ENCODE data around the gene TPCN2.

TPCN2 gene

GRCh38 chr11:69022260-69022659 lies 26.5 kb upstream of the TPCN2 start:
- Histone ChIP-seq H3K4me2 (ENCODE audit: low read length, poor library complexity, severe bottlenecking) (no peak overlapping the region), H2BK12ac (ENCODE audit: low read length in 2 of 2) (no peak overlapping the region), H2BK5ac (ENCODE audit: low read depth, low read length, poor library complexity, severe bottlenecking) (no peak overlapping the region), H4K8ac (ENCODE audit: low read length) (no peak overlapping the region), H3K23ac (ENCODE audit: low read length in 2 of 2) (no peak overlapping the region), H3K4ac (ENCODE audit: low read depth in 1 of 2, low read length in 2 of 2) (no peak overlapping the region), H3K79me1 (replicated peaks; ENCODE audit: low read length, poor library complexity, severe bottlenecking) (no peaks in the 10 kb centered on the region), H2AFZ (ENCODE audit: low read depth, low read length) (no peak overlapping the region), H2AK5ac (ENCODE audit: low read length, severe bottlenecking) (no peak overlapping the region), H3K9ac (ENCODE audit: low read length) (no peak overlapping the region), H3K4me3 (ENCODE audit: insufficient read depth in 1 of 2, low read depth in 1 of 2, low read length in 2 of 2) (no peak overlapping the region), H3K18ac (ENCODE audit: low read depth in 1 of 2, low read length in 2 of 2) (no peak overlapping the region), H4K91ac (ENCODE audit: low read length) (no peak overlapping the region), H3K27me3 (ENCODE audit: control insufficient read depth in 1 of 2, insufficient read depth in 1 of 2, low read length in 2 of 2) (no peaks in the 10 kb centered on the region), H3K27ac (ENCODE audit: low read length, poor library complexity, severe bottlenecking) (no peak overlapping the region), H3K4me1 (ENCODE audit: control insufficient read depth, insufficient read depth, low read depth, low read length) (peaks cover 5% of the 10 kb centered on the region), H2BK15ac (ENCODE audit: low read depth, poor library complexity, severe bottlenecking) (no peak overlapping the region), H3K36me3 (ENCODE audit: control insufficient read depth in 1 of 2, insufficient read depth in 2 of 2, low read depth in 1 of 2, low read length in 2 of 2) (no peaks in the 10 kb centered on the region), H3K14ac (ENCODE audit: low read length in 2 of 2) (no peak overlapping the region), H3K9me3 (ENCODE audit: control insufficient read depth, low read length) (no peaks in the 10 kb centered on the region), H2BK120ac (ENCODE audit: low read depth, low read length) (no peak overlapping the region)
- WGBS = 83% methylated on average over 7 of the region's 10 CpGs
- no peak for DNase-seq

GRCh38 chr11:69024509-69024908 lies 24.2 kb upstream of the TPCN2 start:
- no peak overlapping the region for H2BK120ac ChIP-seq (ENCODE audit: low read depth, low read length)
- no peak overlapping the region for H3K14ac ChIP-seq (ENCODE audit: low read length in 2 of 2)
- no peaks in the 10 kb centered on the region for H3K27me3 ChIP-seq (ENCODE audit: control insufficient read depth in 1 of 2, insufficient read depth in 1 of 2, low read length in 2 of 2)
- H3K18ac ChIP-seq (ENCODE audit: low read depth in 1 of 2, low read length in 2 of 2) = no peak overlapping the region
- no peaks in the 10 kb centered on the region for H3K4me1 ChIP-seq (ENCODE audit: control insufficient read depth, insufficient read depth, low read depth, low read length)
- H3K4ac ChIP-seq (ENCODE audit: low read depth in 1 of 2, low read length in 2 of 2) = no peak overlapping the region
- no peak overlapping the region for H4K91ac ChIP-seq (ENCODE audit: low read length)
- H3K9ac ChIP-seq (ENCODE audit: low read length) = no peak overlapping the region
- H2BK15ac ChIP-seq (ENCODE audit: low read depth, poor library complexity, severe bottlenecking) = no peak overlapping the region
- no peak overlapping the region for H2BK12ac ChIP-seq (ENCODE audit: low read length in 2 of 2)
- no peak overlapping the region for H3K23ac ChIP-seq (ENCODE audit: low read length in 2 of 2)
- no peak overlapping the region for H2AFZ ChIP-seq (ENCODE audit: low read depth, low read length)
- H3K79me1 ChIP-seq (replicated peaks; ENCODE audit: low read length, poor library complexity, severe bottlenecking) = no peaks in the 10 kb centered on the region
- no peak for DNase-seq
- H3K27ac ChIP-seq (ENCODE audit: low read length, poor library complexity, severe bottlenecking) = no peak overlapping the region
- no peak overlapping the region for H3K4me3 ChIP-seq (ENCODE audit: insufficient read depth in 1 of 2, low read depth in 1 of 2, low read length in 2 of 2)
- no peaks in the 10 kb centered on the region for H3K36me3 ChIP-seq (ENCODE audit: control insufficient read depth in 1 of 2, insufficient read depth in 2 of 2, low read depth in 1 of 2, low read length in 2 of 2)
- H4K8ac ChIP-seq (ENCODE audit: low read length) = no peak overlapping the region
- H2BK5ac ChIP-seq (ENCODE audit: low read depth, low read length, poor library complexity, severe bottlenecking) = no peak overlapping the region
- no peak overlapping the region for H2AK5ac ChIP-seq (ENCODE audit: low read length, severe bottlenecking)
- WGBS = 98% methylated on average over 2 of the region's 6 CpGs
- no peak overlapping the region for H3K4me2 ChIP-seq (ENCODE audit: low read length, poor library complexity, severe bottlenecking)
- no peaks in the 10 kb centered on the region for H3K9me3 ChIP-seq (ENCODE audit: control insufficient read depth, low read length)

- H3K27ac ChIP-seq (ENCODE audit: low read length, poor library complexity, severe bottlenecking) = no peak overlapping the region
- no peak overlapping the region for H3K18ac ChIP-seq (ENCODE audit: low read depth in 1 of 2, low read length in 2 of 2)
- no peak overlapping the region for H3K9ac ChIP-seq (ENCODE audit: low read length)
- no peaks in the 10 kb centered on the region for H3K4me1 ChIP-seq (ENCODE audit: control insufficient read depth, insufficient read depth, low read depth, low read length)
- H3K4me3 ChIP-seq (ENCODE audit: insufficient read depth in 1 of 2, low read depth in 1 of 2, low read length in 2 of 2) = no peak overlapping the region
- H2AK5ac ChIP-seq (ENCODE audit: low read length, severe bottlenecking) = no peak overlapping the region
- no peak overlapping the region for H4K8ac ChIP-seq (ENCODE audit: low read length)
- no peaks in the 10 kb centered on the region for H3K79me1 ChIP-seq (replicated peaks; ENCODE audit: low read length, poor library complexity, severe bottlenecking)
- H4K91ac ChIP-seq (ENCODE audit: low read length) = no peak overlapping the region
- H2BK5ac ChIP-seq (ENCODE audit: low read depth, low read length, poor library complexity, severe bottlenecking) = no peak overlapping the region
- no peaks in the 10 kb centered on the region for H3K9me3 ChIP-seq (ENCODE audit: control insufficient read depth, low read length)
- H3K23ac ChIP-seq (ENCODE audit: low read length in 2 of 2) = no peak overlapping the region
- H3K27me3 ChIP-seq (ENCODE audit: control insufficient read depth in 1 of 2, insufficient read depth in 1 of 2, low read length in 2 of 2) = peaks cover 0 to 13% of the 10 kb centered on the region in 2 experiments
- peak; percentile 73 for DNase-seq
- no peak overlapping the region for H3K14ac ChIP-seq (ENCODE audit: low read length in 2 of 2)
- no peak overlapping the region for H2AFZ ChIP-seq (ENCODE audit: low read depth, low read length)
- no peak overlapping the region for H2BK15ac ChIP-seq (ENCODE audit: low read depth, poor library complexity, severe bottlenecking)
- WGBS = 74% methylated on average over 9 of the region's 9 CpGs
- H3K36me3 ChIP-seq (ENCODE audit: control insufficient read depth in 1 of 2, insufficient read depth in 2 of 2, low read depth in 1 of 2, low read length in 2 of 2) = no peaks in the 10 kb centered on the region
- H2BK120ac ChIP-seq (ENCODE audit: low read depth, low read length) = no peak overlapping the region
- H3K4ac ChIP-seq (ENCODE audit: low read depth in 1 of 2, low read length in 2 of 2) = no peak overlapping the region
- no peak overlapping the region for H2BK12ac ChIP-seq (ENCODE audit: low read length in 2 of 2)
- H3K4me2 ChIP-seq (ENCODE audit: low read length, poor library complexity, severe bottlenecking) = no peak overlapping the region
Observed at GRCh38 chr11:69027704-69028372, 20.9 kb upstream of the TPCN2 start.

GRCh38 chr11:69030301-69030700 lies 18.4 kb upstream of the TPCN2 start:
- Histone ChIP-seq H3K9me3 (ENCODE audit: control insufficient read depth, low read length) (no peaks in the 10 kb centered on the region), H3K4me2 (ENCODE audit: low read length, poor library complexity, severe bottlenecking) (no peak overlapping the region), H2BK15ac (ENCODE audit: low read depth, poor library complexity, severe bottlenecking) (no peak overlapping the region), H3K27me3 (ENCODE audit: control insufficient read depth in 1 of 2, insufficient read depth in 1 of 2, low read length in 2 of 2) (peaks cover 0 to 13% of the 10 kb centered on the region in 2 experiments), H3K4ac (ENCODE audit: low read depth in 1 of 2, low read length in 2 of 2) (no peak overlapping the region), H3K27ac (ENCODE audit: low read length, poor library complexity, severe bottlenecking) (no peak overlapping the region), H3K4me1 (ENCODE audit: control insufficient read depth, insufficient read depth, low read depth, low read length) (peaks cover 9% of the 10 kb centered on the region), H3K14ac (ENCODE audit: low read length in 2 of 2) (no peak overlapping the region), H2AFZ (ENCODE audit: low read depth, low read length) (no peak overlapping the region), H3K36me3 (ENCODE audit: control insufficient read depth in 1 of 2, insufficient read depth in 2 of 2, low read depth in 1 of 2, low read length in 2 of 2) (no peaks in the 10 kb centered on the region), H3K9ac (ENCODE audit: low read length) (peak overlapping the region; percentile 2), H2BK12ac (ENCODE audit: low read length in 2 of 2) (no peak overlapping the region), H3K23ac (ENCODE audit: low read length in 2 of 2) (no peak overlapping the region), H3K79me1 (replicated peaks; ENCODE audit: low read length, poor library complexity, severe bottlenecking) (no peaks in the 10 kb centered on the region), H2BK5ac (ENCODE audit: low read depth, low read length, poor library complexity, severe bottlenecking) (no peak overlapping the region), H3K18ac (ENCODE audit: low read depth in 1 of 2, low read length in 2 of 2) (no peak overlapping the region), H2AK5ac (ENCODE audit: low read length, severe bottlenecking) (no peak overlapping the region), H2BK120ac (ENCODE audit: low read depth, low read length) (no peak overlapping the region), H3K4me3 (ENCODE audit: insufficient read depth in 1 of 2, low read depth in 1 of 2, low read length in 2 of 2) (no peak overlapping the region), H4K8ac (ENCODE audit: low read length) (no peak overlapping the region), H4K91ac (ENCODE audit: low read length) (no peak overlapping the region)
- DNase-seq = no peak
- WGBS = 86% methylated on average over 5 of the region's 6 CpGs
